ENCODE measurements around the gene DDA1.
A peak's percentile ranks its signal among the peaks of the same experiment; 100 is the strongest.
"Not testable (repeated sequence)": the region's sequence is repeated elsewhere in the genome, so short reads cannot be mapped to it uniquely, and the experiment has no call there.

Gene DDA1

DNA sequence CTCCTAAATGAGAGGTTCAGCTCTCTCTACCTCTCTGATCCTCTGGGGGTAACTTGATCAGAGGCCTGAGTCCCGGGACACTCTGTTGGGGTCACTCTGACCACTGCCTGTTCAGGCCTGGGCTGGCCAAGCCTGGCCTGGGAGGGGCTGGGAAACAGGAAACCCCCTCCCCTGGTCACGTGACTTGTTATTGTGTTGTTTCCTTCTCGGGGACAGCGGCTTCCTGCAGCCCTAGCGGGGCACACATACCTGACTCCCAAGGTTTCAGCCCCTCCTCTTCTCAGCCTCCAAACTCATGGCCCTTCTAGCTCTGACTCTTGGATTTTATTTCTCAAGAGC lies 44.8 kb upstream of the DDA1 start, which contains the start of gene USHBP1:
TSS of gene USHBP1 (minus strand) at position 105 of the 339 bp plus-strand sequence. CDS start 446 bp downstream, outside the sequence.
- DNase-seq, result no peak
- H3K27me3 Mint-ChIP-seq (ENCODE audit: low read depth, poor library complexity), result no peaks in the 10 kb centered on the region
- H3K4me3 Mint-ChIP-seq, result peak within 1 kb of the TSS; percentile 13
- TF ChIP-seq, protein P1, sequence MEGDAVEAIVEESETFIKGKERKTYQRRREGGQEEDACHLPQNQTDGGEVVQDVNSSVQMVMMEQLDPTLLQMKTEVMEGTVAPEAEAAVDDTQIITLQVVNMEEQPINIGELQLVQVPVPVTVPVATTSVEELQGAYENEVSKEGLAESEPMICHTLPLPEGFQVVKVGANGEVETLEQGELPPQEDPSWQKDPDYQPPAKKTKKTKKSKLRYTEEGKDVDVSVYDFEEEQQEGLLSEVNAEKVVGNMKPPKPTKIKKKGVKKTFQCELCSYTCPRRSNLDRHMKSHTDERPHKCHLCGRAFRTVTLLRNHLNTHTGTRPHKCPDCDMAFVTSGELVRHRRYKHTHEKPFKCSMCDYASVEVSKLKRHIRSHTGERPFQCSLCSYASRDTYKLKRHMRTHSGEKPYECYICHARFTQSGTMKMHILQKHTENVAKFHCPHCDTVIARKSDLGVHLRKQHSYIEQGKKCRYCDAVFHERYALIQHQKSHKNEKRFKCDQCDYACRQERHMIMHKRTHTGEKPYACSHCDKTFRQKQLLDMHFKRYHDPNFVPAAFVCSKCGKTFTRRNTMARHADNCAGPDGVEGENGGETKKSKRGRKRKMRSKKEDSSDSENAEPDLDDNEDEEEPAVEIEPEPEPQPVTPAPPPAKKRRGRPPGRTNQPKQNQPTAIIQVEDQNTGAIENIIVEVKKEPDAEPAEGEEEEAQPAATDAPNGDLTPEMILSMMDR (IDR thresholded peaks at IDR 0.05), result no peak
- H3K9me3 Mint-ChIP-seq, result peaks cover 4% of the 10 kb centered on the region
- no peak within 1 kb of the TSS for H3K27ac Mint-ChIP-seq
- H3K36me3 Mint-ChIP-seq (ENCODE audit: low read depth), result peaks cover 7% of the 10 kb centered on the region
- H3K4me1 Mint-ChIP-seq, result peaks cover 51% of the 10 kb centered on the region

DNA sequence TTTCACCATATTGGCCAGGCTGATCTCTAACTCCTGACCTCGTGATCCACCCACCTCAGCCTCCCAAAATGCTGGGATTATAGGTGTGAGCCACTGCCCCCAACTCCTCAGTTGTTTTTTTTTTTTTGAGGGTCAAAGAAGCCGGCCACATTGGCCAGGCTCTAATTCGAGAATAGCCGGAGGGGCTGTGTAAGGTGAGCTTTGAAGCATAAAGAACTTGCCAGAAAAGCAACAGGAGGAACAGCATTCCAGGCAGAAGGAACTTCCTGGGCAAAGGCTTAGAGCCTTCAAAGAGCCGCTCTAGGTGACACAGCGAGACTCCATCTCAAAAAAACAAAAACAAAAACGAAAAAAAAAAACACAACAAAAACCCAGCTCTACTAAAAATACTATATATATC lies 43.3 kb upstream of the DDA1 start:
- peaks cover 4% of the 10 kb centered on the region for H3K9me3 Mint-ChIP-seq
- no peak overlapping the region for H3K27ac Mint-ChIP-seq
- DNase-seq, result no peak
- H3K4me1 Mint-ChIP-seq, result peaks cover 50% of the 10 kb centered on the region
- H3K36me3 Mint-ChIP-seq (ENCODE audit: low read depth), result peaks cover 18% of the 10 kb centered on the region
- H3K27me3 Mint-ChIP-seq (ENCODE audit: low read depth, poor library complexity), result no peaks in the 10 kb centered on the region
- TF ChIP-seq, protein P1 (IDR thresholded peaks at IDR 0.05), result no peak
- no peak overlapping the region for H3K4me3 Mint-ChIP-seq

DNA sequence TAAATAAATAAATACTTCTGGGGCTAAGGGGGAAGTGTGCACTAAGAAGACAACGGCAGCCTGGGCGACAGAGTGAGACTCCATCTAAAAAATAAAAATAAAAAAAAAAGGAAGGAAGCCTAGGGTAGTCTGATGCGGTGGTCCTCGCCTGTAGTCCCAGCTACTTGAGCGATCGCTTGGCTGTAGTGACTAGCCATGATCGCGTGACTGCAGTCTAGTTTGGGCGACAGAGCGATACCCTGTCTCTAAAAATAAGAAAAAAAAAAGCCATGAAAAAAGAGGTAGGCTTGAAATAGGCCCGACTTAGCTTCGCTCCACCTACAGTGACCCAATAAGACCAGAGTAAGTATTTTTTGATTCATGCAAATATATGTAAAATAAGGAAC lies 42.8 kb upstream of the DDA1 start:
- Mint-ChIP-seq H3K27ac (peak overlapping the region; percentile 32), H3K36me3 (ENCODE audit: low read depth) (peaks cover 23% of the 10 kb centered on the region), H3K27me3 (ENCODE audit: low read depth, poor library complexity) (no peaks in the 10 kb centered on the region), H3K4me1 (peaks cover 48% of the 10 kb centered on the region), H3K4me3 (peak overlapping the region; percentile 13), H3K9me3 (peaks cover 4% of the 10 kb centered on the region)
- DNase-seq, result no peak
- TF ChIP-seq, protein P1 (IDR thresholded peaks at IDR 0.05), result no peak

DNA sequence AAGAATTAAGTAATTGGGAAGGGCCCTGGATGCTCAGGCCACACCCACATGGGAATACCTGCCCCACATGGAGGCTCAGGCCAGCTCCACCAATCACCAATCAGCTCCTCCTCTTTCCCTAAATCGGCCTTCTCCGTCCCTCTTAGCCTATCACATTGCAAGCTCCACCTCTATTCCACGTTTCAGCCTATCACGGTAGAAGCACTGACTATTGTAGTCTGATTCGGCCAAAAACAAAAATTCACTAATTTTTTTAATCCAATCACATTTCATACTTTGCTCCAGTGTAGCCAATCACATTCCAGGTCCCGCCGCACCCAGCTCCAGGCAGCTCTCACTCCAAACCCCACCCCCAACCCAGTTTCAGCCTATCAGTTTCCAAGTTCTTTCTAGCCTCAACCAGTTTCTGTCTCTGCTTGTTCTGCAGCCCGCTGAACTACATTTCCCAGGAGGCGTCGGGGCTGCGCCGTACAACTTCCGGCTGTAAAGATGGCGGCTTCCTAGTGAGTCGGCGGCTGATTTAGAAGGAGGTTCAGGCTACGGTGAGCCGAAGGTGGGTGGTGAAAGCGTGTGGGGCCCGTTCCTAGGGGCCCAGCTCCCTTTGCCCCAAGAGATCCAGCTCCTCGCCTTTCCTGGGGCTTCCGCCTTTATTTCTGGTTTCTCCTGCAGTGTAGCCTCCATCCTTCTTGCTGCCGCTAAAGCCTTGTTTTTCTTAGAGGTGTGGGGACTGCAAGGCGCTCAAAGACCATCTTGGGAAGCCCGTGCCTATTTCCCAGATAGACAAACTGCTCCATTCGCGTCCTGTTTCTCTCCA lies 42.2 kb upstream of the DDA1 start, which contains the start of gene BABAM1:
TSS of gene BABAM1 (plus strand) at position 469 of the 814 bp plus-strand sequence. CDS start 1,364 bp downstream, outside the sequence.
- H3K4me1 Mint-ChIP-seq, result peaks cover 47% of the 10 kb centered on the region
- DNase-seq, result peak; percentile 92
- H3K27me3 Mint-ChIP-seq (ENCODE audit: low read depth, poor library complexity), result no peaks in the 10 kb centered on the region
- H3K36me3 Mint-ChIP-seq (ENCODE audit: low read depth), result peaks cover 25% of the 10 kb centered on the region
- TF ChIP-seq, protein P1 (IDR thresholded peaks at IDR 0.05), result no peak
- H3K27ac Mint-ChIP-seq, result peak within 1 kb of the TSS; percentile 85
- peaks cover 4% of the 10 kb centered on the region for H3K9me3 Mint-ChIP-seq
- peak within 1 kb of the TSS; percentile 96 for H3K4me3 Mint-ChIP-seq

DNA sequence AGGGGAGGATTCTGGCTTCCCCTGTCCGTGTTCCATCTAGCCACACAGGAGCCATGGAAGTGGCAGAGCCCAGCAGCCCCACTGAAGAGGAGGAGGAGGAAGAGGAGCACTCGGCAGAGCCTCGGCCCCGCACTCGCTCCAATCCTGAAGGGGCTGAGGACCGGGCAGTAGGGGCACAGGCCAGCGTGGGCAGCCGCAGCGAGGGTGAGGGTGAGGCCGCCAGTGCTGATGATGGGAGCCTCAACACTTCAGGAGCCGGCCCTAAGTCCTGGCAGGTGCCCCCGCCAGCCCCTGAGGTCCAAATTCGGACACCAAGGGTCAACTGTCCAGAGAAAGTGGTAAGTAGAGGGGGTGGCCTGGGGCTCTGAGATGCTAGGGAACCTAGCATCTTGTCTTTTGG lies 40.6 kb upstream of the DDA1 start:
- Mint-ChIP-seq H3K27ac (peak overlapping the region; percentile 39), H3K9me3 (peaks cover 4% of the 10 kb centered on the region), H3K4me3 (peak overlapping the region; percentile 96), H3K4me1 (peaks cover 33% of the 10 kb centered on the region), H3K27me3 (ENCODE audit: low read depth, poor library complexity) (no peaks in the 10 kb centered on the region), H3K36me3 (ENCODE audit: low read depth) (peaks cover 32% of the 10 kb centered on the region)
- no peak for DNase-seq
- TF ChIP-seq, protein P1 (IDR thresholded peaks at IDR 0.05), result no peak

DNA sequence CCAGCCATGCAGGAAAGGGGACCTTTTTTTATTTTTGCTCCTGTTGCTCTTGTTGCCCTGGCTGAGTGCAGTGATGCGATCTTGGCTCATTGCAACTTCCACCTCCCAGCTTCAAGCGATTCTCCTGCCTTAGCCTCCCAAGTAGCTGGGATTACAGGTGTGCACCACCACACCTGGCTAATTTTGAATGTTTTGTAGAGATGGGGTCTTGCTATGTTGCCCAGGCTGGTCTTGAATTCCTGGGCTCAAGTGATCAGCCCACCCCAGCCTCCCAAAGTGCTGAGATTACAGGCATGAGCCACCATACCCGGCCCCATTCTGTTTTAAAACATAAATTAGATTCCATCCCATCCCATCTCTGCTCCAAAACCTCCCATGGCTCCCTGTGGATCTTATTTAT lies 34.5 kb upstream of the DDA1 start:
- H3K27ac Mint-ChIP-seq; H3K4me3 Mint-ChIP-seq; H3K9me3 Mint-ChIP-seq; DNase-seq; H3K27me3 Mint-ChIP-seq (ENCODE audit: low read depth, poor library complexity); H3K4me1 Mint-ChIP-seq: not testable (repeated sequence)
- H3K36me3 Mint-ChIP-seq (ENCODE audit: low read depth), result peaks cover 76% of the 10 kb centered on the region
